IPS-NIHi7 (cell line): ENCODE data around the gene FYN.

ENCODE experiments used
- DNase-seq: peaks from one replicate; pipeline ENCODE4 v3.0.0; 2012; ENCODE audit warnings: mixed read lengths; ENCODE audit errors: extremely low spot score

FYN gene

GRCh38 chr6:111709201-111709600 lies 164.1 kb downstream of the FYN start:
- DNase-seq: no peak

GRCh38 chr6:111707773-111708172 lies 165.5 kb downstream of the FYN start:
- no peak for DNase-seq

GRCh38 chr6:111706841-111707391 lies 166.3 kb downstream of the FYN start:
- no peak for DNase-seq

GRCh38 chr6:111703723-111704122 lies 169.5 kb downstream of the FYN start:
- no peak for DNase-seq

GRCh38 chr6:111702268-111702667 lies 171.0 kb downstream of the FYN start:
- DNase-seq: no peak

- DNase-seq: no peak
These were observed 172.1 kb downstream of the FYN start for GRCh38 chr6:111701146-111701545.

GRCh38 chr6:111700135-111700690 lies 173.0 kb downstream of the FYN start:
- no peak for DNase-seq

GRCh38 chr6:111699123-111699522 lies 174.1 kb downstream of the FYN start:
- no peak for DNase-seq

- no peak for DNase-seq
These were observed 176.4 kb downstream of the FYN start for GRCh38 chr6:111696814-111697213.

- no peak for DNase-seq
These were observed 180.7 kb downstream of the FYN start for GRCh38 chr6:111692327-111693164.

GRCh38 chr6:111691345-111692225 lies 181.7 kb downstream of the FYN start:
- DNase-seq: no peak

- DNase-seq: no peak
These were observed 183.3 kb downstream of the FYN start for GRCh38 chr6:111689946-111690345.

GRCh38 chr6:111689419-111689818 lies 183.8 kb downstream of the FYN start:
- no peak for DNase-seq

GRCh38 chr6:111688331-111688730 lies 184.9 kb downstream of the FYN start:
- no peak for DNase-seq

GRCh38 chr6:111687652-111688051 lies 185.6 kb downstream of the FYN start:
- no peak for DNase-seq

- DNase-seq: no peak
These were observed 186.4 kb downstream of the FYN start for GRCh38 chr6:111686932-111687266.

GRCh38 chr6:111686249-111686931 lies 186.9 kb downstream of the FYN start:
- DNase-seq: peak; percentile 35

GRCh38 chr6:111685526-111685925 lies 187.7 kb downstream of the FYN start:
- DNase-seq: no peak

GRCh38 chr6:111685058-111685457 lies 188.2 kb downstream of the FYN start:
- no peak for DNase-seq

GRCh38 chr6:111683749-111684267 lies 189.4 kb downstream of the FYN start:
- DNase-seq: no peak

GRCh38 chr6:111683157-111683556 lies 190.1 kb downstream of the FYN start:
- no peak for DNase-seq
